B cell (primary cell): ENCODE data around the gene ZNF425. TPM values are rescaled to one million over a fixed set of nuclear protein-coding genes. Genes with fewer than 3 reads are reported as not detected.

Experiments
- ATAC-seq: fragments of 200-7000 bp; cut with Tn5 transposase; one replicate; pipeline ENCODE4 v1.10.0; 2021; ENCODE audit warnings: low read depth, mild to moderate bottlenecking, moderate number of reproducible peaks, moderate library complexity
- CTCF ChIA-PET: fragments of 350-600 bp; sonication (Branson Sonifier 250); formaldehyde crosslinking; loops from one replicate; lab custom pipeline; 2021; ENCODE audit warnings: antibody characterized with exemption, inconsistent platforms; lab: Charles Lee
- POLR2A ChIA-PET: fragments of 350-600 bp; sonication (Branson Sonifier 250); formaldehyde crosslinking; loops from one replicate; lab custom pipeline; 2021; ENCODE audit warnings: antibody characterized with exemption; lab: Charles Lee
- DNase-seq: peaks from one replicate; pipeline ENCODE4 v3.0.0; 2013
- H2AFZ ChIP-seq: 2 replicates; pipeline ENCODE4 v1.6.1; 2012; ENCODE audit warnings: mild to moderate bottlenecking, low read depth, low read length; ENCODE audit not compliant: insufficient read depth, poor library complexity, severe bottlenecking
- H3K27ac ChIP-seq, 2 donors: 1 replicate in 1 of 2; 2 replicates in 1 of 2; pipeline ENCODE4 v1.5.1; 2012 to 2013; ENCODE audit warnings: low read length in 2 of 2, mild to moderate bottlenecking in 2 of 2, moderate library complexity in 1 of 2
- H3K27me3 ChIP-seq, 4 experiments: fragments of 200-600 bp in 1 of 4; sonication (generic) in 1 of 4; replicated peaks in 1 of 4; 1 replicate in 2 of 4; 2 replicates in 2 of 4; pipeline versions ENCODE4 v1.6.1 to v1.7.0; 2013 to 2016; ENCODE audit warnings: low read length in 3 of 4, mild to moderate bottlenecking in 2 of 4, mixed read lengths in 1 of 4, moderate library complexity in 1 of 4; ENCODE audit not compliant: insufficient read depth in 4 of 4, control insufficient read depth in 3 of 4; ENCODE audit errors: control extremely low read depth in 1 of 4
- H3K36me3 ChIP-seq, 2 experiments: replicated peaks in 1 of 2; 1 replicate in 1 of 2; 2 replicates in 1 of 2; pipeline versions ENCODE4 v1.6.1 to v1.7.1; 2013; ENCODE audit warnings: low read length in 1 of 2; ENCODE audit not compliant: insufficient read depth in 2 of 2, control insufficient read depth in 1 of 2; ENCODE audit errors: control extremely low read depth in 1 of 2, extremely low read depth in 1 of 2
- H3K4me1 ChIP-seq, 2 donors: fragments of 200-600 bp in 1 of 2; sonication (generic) in 1 of 2; 1 replicate in 1 of 2; 2 replicates in 1 of 2; pipeline versions ENCODE4 v1.5.1 to v1.6.1; 2013 to 2017; ENCODE audit warnings: low read length in 2 of 2; ENCODE audit not compliant: control insufficient read depth in 2 of 2, insufficient read depth in 2 of 2
- H3K4me2 ChIP-seq: replicated peaks from 2 replicates; pipeline ENCODE3; 2012; ENCODE audit warnings: mild to moderate bottlenecking, low read depth, low read length; ENCODE audit not compliant: poor library complexity, severe bottlenecking
- H3K4me3 ChIP-seq, 5 experiments: fragments of 200-600 bp in 1 of 5; sonication (generic) in 1 of 5; 1 replicate in 3 of 5; 2 replicates in 2 of 5; pipeline versions ENCODE4 v1.5.1 to v1.7.0; 2011 to 2016; ENCODE audit warnings: low read length in 4 of 5, mild to moderate bottlenecking in 4 of 5, low read depth in 2 of 5, control low read depth in 1 of 5, moderate library complexity in 1 of 5; ENCODE audit not compliant: insufficient read depth in 1 of 5; ENCODE audit errors: control extremely low read depth in 1 of 5, extremely low read depth in 1 of 5
- H3K79me2 ChIP-seq: fragments of 200-600 bp; sonication (generic); one replicate; pipeline ENCODE4 v1.6.0; 2016; ENCODE audit warnings: low read length; ENCODE audit not compliant: control insufficient read depth, insufficient read depth
- H3K9ac ChIP-seq: fragments of 200-600 bp; sonication (generic); 2 replicates; pipeline ENCODE4 v1.6.1; 2017; ENCODE audit warnings: mild to moderate bottlenecking, low read length, moderate library complexity
- H3K9me3 ChIP-seq, 3 donors: one replicate each; pipeline versions ENCODE4 v1.6.1 to v1.7.1; 2013; ENCODE audit warnings: low read length in 2 of 3; ENCODE audit not compliant: control insufficient read depth in 2 of 3, insufficient read depth in 1 of 3; ENCODE audit errors: control extremely low read depth in 1 of 3
- H4K20me1 ChIP-seq: 2 replicates; pipeline ENCODE4 v1.6.0; 2012; ENCODE audit warnings: mild to moderate bottlenecking, low read length; ENCODE audit not compliant: insufficient read depth, control insufficient read depth, poor library complexity, severe bottlenecking
- H3K27ac Mint-ChIP-seq: one replicate; pipeline ENCODE4 v1.8.0; 2021; ENCODE audit warnings: mixed read lengths
- H3K27me3 Mint-ChIP-seq: one replicate; pipeline ENCODE4 v1.8.0; 2021; ENCODE audit warnings: mixed read lengths
- H3K4me1 Mint-ChIP-seq: one replicate; pipeline ENCODE4 v1.8.0; 2021; ENCODE audit warnings: mixed read lengths
- H3K4me3 Mint-ChIP-seq: one replicate; pipeline ENCODE4 v1.8.0; 2021; ENCODE audit warnings: mixed read lengths
- H3K9me3 Mint-ChIP-seq: one replicate; pipeline ENCODE4 v1.8.0; 2022; ENCODE audit warnings: mixed read lengths; ENCODE audit not compliant: insufficient read depth
- EZH2 ChIP-seq: IDR thresholded peaks from 2 replicates; pipeline ENCODE4 v1.6.1; 2012; ENCODE audit warnings: borderline replicate concordance, low read depth, mild to moderate bottlenecking, moderate library complexity, low read length; ENCODE audit not compliant: insufficient read depth, poor library complexity, severe bottlenecking
- WGBS: methylation state at CpG from one replicate; pipeline ENCODE4 v1.1.5; 2013; ENCODE audit warnings: missing lambda C conversion rate; ENCODE audit not compliant: insufficient coverage; 5-methylcytosine and 5-hydroxymethylcytosine counted together
- intact Hi-C: fragments of 100-400 bp; cut with micrococcal nuclease; formaldehyde crosslinking; loops from one replicate; pipeline ENCODE4 v1.10.0; 2022
- polyA minus RNA-seq: library from RNA; depleted of rRNA, polyadenylated mRNA; stranded (reverse); fragments of >200 nt; gene quantifications from 2 replicates; pipeline ENCODE4 v1.2.3, GENCODE V29; 2012
- polyA plus RNA-seq: library from polyadenylated mRNA; depleted of rRNA; stranded (reverse); fragments of >200 nt; gene quantifications from 2 replicates; pipeline ENCODE4 v1.2.3, GENCODE V29; 2012
- total RNA-seq, 2 donors: library from RNA; stranded (reverse); fragments of 120-200 nt in 1 of 2; gene quantifications; 1 replicate in 1 of 2; 2 replicates in 1 of 2; pipeline versions ENCODE4 v1.2.3 to v1.2.4, GENCODE V29; 2013 to 2022
- TF ChIP-seq, protein P1 (sequence below): fragments of 200-600 bp; IDR thresholded peaks from one replicate; pipeline ENCODE4 v1.8.0; 2022; ENCODE audit warnings: antibody characterized with exemption, mild to moderate bottlenecking

ZNF425 gene, protein sequence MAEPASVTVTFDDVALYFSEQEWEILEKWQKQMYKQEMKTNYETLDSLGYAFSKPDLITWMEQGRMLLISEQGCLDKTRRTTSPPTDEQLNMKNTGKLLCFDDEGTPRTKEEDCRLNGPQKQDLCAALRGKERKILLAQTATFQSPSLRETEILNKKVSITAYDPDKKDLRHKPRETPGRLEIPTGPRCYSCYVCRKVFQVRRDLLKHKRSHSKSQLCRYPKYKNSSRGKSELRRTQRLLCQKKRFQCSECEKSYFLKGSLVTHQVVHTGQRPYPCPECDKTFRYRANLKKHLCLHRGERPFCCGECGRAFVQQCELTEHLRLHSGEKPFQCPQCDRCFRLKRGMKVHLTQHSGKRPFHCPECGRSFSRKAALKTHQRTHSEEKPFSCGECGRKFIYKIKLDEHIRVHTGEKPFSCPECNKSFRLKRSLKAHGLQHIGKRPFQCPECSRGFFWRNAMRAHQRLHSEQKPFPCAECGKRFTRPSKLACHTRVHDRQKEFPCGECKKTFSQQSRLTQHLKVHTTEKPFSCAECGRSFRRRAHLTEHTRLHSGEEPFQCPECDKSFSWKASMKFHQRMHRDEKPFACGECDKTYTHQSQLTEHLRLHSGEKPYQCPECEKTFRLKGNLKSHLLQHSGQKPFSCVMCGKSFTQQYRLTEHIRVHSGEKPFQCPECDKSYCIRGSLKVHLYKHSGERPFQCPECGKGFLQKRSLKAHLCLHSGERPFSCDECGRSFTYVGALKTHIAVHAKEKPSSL
- total RNA-seq (2.8 and 3.3 TPM in 2 replicates), polyA plus RNA-seq (0.48 and 0.85 TPM in 2 replicates), polyA minus RNA-seq (0.43 and 1.4 TPM in 2 replicates)
- 1.3 TPM for total RNA-seq (2013)

DNA sequence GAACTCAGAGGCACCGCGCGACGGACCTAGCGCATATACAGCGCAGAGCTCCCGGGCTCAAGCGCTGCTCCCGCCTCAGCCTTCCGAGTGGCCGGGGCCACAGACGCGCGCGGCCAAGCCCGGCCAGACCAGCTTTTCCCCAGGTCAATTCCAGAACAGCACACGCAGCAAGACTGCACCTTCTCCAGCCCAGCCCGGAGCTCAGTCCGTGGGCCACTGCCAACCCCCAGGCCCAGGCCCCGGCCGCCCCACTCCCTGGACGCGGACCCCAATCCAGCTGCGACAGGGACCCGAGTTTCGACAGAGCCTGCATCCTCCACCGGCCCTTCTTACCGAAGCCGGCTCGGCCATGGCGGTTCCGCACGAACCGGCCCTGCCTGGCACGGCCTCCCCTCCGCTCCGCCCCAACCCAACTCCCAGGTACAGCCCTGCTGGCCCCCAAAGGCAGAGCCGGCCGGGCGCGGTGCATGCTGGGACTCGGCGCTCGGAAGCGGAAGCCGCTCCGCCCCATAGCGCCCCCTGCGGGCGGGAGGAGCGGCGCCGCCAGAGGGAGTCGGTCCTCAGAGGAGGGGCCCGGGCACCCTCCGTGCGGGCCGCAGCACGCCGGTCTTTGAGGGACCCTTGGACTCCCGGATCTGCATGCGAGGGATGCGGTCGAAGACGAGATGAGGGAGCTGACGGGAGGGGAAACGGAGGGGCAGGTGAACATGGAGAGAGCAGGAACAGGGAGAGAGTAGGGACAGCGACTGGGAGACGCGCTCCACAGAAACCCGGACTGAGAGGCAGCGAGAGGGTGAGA, at the start of gene ZNF425:
ZNF425 (minus strand) TSS at position 462 of the 799 bp plus-strand sequence; CDS start at position 351, 111 bp downstream.
- Histone ChIP-seq H3K9ac (peak within 1 kb of the TSS; percentile 97), H3K27me3 (no peaks in the 10 kb centered on the region), H3K4me2 (peak within 1 kb of the TSS; percentile 94), H3K27ac (peak within 1 kb of the TSS; percentile 85 to 89), H2AFZ (peak within 1 kb of the TSS; percentile 100), H4K20me1 (no peaks in the 10 kb centered on the region), H3K4me3 (peak within 1 kb of the TSS; percentile 64 to 98 (median 88)), H3K36me3 (peaks cover 0 to 8% of the 10 kb centered on the region in 2 experiments), H3K79me2 (peaks cover 14% of the 10 kb centered on the region), H3K4me1 (peaks cover 12 to 14% of the 10 kb centered on the region in 2 donors), H3K9me3 (peaks cover under 1 to 10% (median 5%) of the 10 kb centered on the region in 3 donors)
- DNase-seq (peak; percentile 95), ATAC-seq (peak; percentile 84)
- no peak for TF ChIP-seq EZH2
- TF ChIP-seq, protein P1, sequence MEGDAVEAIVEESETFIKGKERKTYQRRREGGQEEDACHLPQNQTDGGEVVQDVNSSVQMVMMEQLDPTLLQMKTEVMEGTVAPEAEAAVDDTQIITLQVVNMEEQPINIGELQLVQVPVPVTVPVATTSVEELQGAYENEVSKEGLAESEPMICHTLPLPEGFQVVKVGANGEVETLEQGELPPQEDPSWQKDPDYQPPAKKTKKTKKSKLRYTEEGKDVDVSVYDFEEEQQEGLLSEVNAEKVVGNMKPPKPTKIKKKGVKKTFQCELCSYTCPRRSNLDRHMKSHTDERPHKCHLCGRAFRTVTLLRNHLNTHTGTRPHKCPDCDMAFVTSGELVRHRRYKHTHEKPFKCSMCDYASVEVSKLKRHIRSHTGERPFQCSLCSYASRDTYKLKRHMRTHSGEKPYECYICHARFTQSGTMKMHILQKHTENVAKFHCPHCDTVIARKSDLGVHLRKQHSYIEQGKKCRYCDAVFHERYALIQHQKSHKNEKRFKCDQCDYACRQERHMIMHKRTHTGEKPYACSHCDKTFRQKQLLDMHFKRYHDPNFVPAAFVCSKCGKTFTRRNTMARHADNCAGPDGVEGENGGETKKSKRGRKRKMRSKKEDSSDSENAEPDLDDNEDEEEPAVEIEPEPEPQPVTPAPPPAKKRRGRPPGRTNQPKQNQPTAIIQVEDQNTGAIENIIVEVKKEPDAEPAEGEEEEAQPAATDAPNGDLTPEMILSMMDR = peak; percentile 89
- ChIA-PET POLR2A (interaction anchor here (0.6 to 3.4 kb wide), 4 partner anchors 11 to 69 kb away, joined by 3 to 42 read pairs (median 6); partner anchors contain the start of genes ZNF282 and ZNF398), CTCF (interaction anchor here (0.9 to 6.2 kb wide), 11 partner anchors 12 to 297 kb away, joined by 3 to 70 read pairs (median 3); partner anchors contain the start of genes ZNF282 and ZNF398)
- Mint-ChIP-seq H3K27ac (peak within 1 kb of the TSS; percentile 99), H3K4me1 (peaks cover 22% of the 10 kb centered on the region), H3K4me3 (peak within 1 kb of the TSS; percentile 97), H3K9me3 (peaks cover 6% of the 10 kb centered on the region), H3K27me3 (no peaks in the 10 kb centered on the region)
- WGBS = under 1% methylated on average over 72 of the region's 72 CpGs
- intact Hi-C loops = loop anchor here (1.0 to 5.0 kb wide), 11 partner anchors 21 to 499 kb away; partner anchors contain the start of genes ZNF212, ZNF282, ZNF398 and ZNF746
